Activated CD4-positive, alpha-beta T cell treated with anti-CD3 and anti-CD28 coated beads, Interleukin-2, amount 50 U/mL, for 1 hour (primary cell): ENCODE data around the gene STK32B.

Experiments used
- DNase-seq: peaks from one replicate; pipeline ENCODE4 v3.0.0-alpha.2; 2020

Gene STK32B

GRCh38 chr4:5078009-5078408 is 26.7 kb downstream of the STK32B start:
- no peak for DNase-seq

DNA sequence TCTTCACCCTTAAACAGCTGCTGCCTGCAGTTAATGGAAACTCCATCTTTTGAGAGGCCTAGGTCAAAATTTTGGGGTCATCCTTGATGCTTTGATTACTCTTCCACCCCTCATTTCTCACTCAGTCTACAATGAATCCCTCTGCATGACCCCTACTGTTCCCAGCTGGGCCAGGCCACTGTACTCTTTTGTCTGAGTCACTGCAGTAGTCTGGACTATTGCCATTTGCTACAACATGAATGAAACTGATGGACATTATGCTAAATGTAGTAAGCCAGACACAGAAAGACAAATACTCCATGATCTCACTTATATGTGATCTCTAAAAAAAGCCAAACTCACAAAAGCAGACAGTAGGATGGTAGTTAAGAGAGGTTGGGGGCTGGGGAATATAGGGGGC is 28.3 kb downstream of the STK32B start:
- no peak for DNase-seq

DNA sequence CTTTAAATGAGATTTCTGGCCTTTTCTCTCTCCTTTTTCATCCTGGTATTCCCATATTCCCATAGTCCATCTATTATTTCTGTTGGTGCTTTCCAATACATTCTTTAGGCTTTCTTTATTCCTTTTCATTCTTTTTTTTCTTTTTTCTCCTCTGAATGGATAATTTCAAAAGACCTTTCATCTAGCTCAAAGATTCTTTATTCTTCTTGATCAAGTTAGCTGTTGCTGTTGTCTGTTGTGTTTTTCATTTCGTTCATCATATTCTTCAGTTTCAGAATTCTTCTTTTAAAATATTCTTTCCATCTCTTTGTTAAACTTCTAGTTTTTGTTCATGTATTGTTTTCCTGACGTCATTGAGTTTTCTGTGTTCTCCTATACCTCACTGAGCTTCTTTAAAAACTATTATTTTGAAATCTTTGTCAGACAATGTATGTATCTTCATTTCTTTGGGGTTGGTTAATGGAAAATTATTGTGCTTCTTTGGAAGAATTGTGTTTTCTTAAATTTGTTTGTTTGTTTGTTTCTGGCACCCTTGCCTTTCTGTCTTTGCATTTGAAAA is 30.2 kb downstream of the STK32B start:
- DNase-seq = no peak

DNA sequence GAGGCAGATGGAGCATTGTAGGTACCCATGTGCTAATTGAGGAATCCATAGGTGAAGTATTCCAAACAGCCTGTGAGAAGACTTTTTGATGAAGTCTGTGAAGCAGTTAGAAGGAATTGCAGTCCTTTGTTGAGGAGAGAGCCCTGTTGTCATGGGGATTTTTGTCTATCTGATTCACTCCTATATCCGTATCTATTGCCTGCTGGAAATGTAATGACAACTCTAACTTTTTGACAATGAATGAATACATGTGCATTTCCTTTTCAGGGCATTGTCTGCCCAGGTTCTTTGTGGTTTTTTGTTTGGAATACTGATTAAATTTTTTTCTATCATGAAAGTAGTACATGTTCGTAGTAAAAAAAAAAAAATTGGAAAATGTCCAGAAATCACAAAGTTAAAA is 31.1 kb downstream of the STK32B start:
- DNase-seq = no peak

GRCh38 chr4:5084911-5085475 is 33.7 kb downstream of the STK32B start:
- no peak for DNase-seq

DNA sequence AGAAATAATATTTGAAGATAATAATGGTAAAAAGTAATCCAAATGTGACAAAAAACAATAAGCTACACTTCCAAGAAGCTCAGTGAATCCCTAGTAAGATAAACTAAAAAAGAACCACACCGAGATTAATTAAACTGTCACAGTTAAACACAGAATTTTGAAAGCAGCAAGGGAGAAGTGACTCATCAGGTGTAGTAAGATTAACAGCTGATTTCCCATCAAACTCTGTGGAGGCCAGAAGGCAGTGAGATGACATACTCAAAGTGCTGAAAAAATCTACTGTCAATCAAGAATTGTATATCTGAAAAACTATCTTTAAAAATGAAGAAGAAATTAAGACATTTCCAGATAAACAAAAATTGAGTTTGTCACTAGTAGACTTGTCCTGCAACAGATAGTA is 35.3 kb downstream of the STK32B start:
- no peak for DNase-seq

- DNase-seq = no peak
Measured at GRCh38 chr4:5096261-5096660, 45.0 kb downstream of the STK32B start.

GRCh38 chr4:5098176-5098575 is 46.9 kb downstream of the STK32B start:
- DNase-seq = no peak

DNA sequence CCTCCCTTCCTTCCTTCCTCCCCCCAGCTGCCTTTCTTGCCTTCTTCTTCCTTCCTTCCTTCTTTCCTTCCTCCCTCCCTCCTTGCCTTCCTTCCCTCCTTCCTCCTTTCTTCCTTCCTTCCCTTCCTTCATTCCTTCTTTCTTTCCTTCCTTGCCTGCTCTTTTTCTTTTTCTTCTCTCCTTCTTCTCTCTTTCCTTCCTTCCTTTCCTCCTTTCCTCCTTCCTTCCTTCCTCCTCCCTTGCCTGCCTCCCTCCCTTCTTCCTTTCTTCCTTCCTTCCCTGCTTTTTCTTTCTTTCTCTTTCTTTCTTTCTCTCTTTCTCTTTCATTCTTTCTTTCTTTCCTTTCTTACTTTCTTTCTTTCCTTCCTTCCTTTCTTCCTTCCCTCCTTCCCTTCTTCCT is 49.1 kb downstream of the STK32B start:
- DNase-seq = no peak

- DNase-seq = no peak
Measured at GRCh38 chr4:5100986-5101385, 49.7 kb downstream of the STK32B start.

GRCh38 chr4:5101571-5101970 is 50.3 kb downstream of the STK32B start:
- DNase-seq = no peak

DNA sequence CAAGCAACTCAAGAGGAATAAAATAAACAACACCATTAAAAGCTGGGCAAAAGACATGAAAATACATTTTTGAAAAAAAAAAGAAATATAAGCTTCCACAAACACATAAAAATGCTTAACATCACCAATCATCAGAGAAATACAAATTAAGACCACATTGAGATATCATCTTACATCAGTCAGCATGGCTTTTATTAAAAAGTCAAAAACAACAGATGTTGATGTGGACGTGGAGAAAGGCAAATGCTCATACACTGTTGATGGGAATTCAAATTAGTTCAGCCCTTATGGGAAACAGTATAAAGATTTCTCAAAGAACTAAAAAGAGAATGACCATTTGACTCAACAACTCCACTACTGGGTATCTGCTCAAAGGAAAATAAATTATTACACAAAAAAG is 59.6 kb downstream of the STK32B start:
- no peak for DNase-seq

- no peak for DNase-seq
Measured at GRCh38 chr4:5112333-5113095, 61.2 kb downstream of the STK32B start.

DNA sequence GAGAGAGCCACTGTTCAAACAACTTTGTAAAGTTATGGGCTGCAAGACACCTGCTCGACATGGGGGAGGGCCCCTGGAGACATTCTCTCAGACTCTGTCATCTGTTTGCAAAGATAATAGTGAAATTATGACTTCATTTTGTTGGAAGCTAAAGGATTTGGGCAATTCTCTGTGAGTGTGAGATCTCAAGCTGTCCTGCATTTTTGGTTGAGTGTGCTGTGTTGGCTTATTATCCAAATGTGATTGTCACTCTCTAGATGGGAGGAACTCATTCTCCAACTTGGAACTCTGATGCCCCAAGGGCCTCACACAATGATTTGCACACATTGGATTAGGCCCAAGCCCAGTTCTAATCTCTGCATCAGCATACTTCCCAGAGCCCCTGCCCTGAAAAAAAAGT is 63.7 kb downstream of the STK32B start:
- DNase-seq = no peak

DNA sequence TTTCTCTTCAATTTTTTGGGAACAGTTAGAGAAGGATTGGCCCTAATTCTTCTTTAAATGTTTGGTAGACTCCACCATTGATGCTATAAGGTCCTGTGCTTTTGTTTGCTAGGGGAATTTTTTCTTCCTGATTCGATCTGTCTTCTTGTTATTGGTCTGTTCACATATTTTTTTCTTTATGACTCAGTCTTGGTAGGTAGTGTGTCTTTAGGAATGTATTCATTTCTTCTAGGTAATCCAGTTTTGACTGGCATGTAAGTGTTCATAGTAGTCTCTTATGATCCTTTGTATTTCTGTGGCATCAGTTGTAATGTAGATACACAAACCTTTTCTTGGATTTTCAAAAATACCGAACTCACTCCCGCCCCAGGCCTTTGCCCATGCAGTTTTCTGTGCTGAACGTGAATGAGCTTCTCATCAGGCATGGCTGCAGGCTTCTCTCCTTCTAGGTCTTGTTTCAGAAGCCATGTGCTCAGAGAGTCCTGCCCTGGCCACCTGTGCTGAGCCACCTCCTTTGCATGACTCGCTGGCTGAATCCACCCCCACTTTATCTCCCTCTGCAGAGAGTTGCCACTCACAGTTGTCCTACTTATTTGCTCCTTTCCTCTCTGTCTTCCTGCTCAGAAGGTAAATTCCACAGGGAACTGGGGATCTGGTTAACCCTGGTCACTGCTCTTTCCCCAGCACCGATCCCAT is 67.0 kb downstream of the STK32B start:
- no peak for DNase-seq

GRCh38 chr4:5118994-5119835 is 67.9 kb downstream of the STK32B start:
- DNase-seq = no peak

DNA sequence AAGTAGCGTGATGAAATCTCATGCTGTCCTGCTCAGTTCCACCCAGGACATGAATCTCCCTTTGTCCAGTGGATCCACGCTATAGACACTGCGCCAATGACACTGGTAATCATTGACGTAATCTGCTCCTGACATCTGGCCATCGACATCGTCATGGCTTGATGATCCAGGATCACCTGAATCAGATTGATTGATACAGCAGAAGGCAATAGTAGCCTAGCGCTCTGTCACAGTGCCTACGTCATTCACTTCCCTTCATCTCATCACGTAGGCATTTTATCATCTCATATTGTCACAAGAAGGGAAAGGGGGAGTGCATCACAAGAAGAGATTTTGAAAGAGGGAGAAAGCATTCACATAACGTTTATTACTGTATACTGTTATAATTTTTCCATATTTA is 68.8 kb downstream of the STK32B start:
- no peak for DNase-seq

GRCh38 chr4:5120468-5120867 is 69.2 kb downstream of the STK32B start:
- DNase-seq = no peak

- no peak for DNase-seq
Measured at GRCh38 chr4:5122114-5122513, 70.8 kb downstream of the STK32B start.

- no peak for DNase-seq
Measured at GRCh38 chr4:5124876-5125275, 73.6 kb downstream of the STK32B start.

- no peak for DNase-seq
Measured at GRCh38 chr4:5125321-5125720, 74.0 kb downstream of the STK32B start.

- DNase-seq = no peak
Measured at GRCh38 chr4:5126231-5126630, 75.0 kb downstream of the STK32B start.

GRCh38 chr4:5126857-5127256 is 75.6 kb downstream of the STK32B start:
- DNase-seq = no peak
